H1 (cell line): ENCODE results near the gene PTPRE. TPM values are rescaled to one million over a fixed set of nuclear protein-coding genes. Genes with fewer than 3 reads are reported as not detected.

Experiments used
- CTCF ChIA-PET: fragments of 300-600 bp; sonication (Branson Sonifier 250); formaldehyde crosslinking; loops from one replicate; lab custom pipeline; 2021; ENCODE audit not compliant: partially characterized antibody; lab: Charles Lee
- POLR2A ChIA-PET: fragments of 300-600 bp; sonication (Branson Sonifier 250); formaldehyde crosslinking; loops from one replicate; lab custom pipeline; 2021; ENCODE audit warnings: inconsistent platforms; ENCODE audit not compliant: partially characterized antibody; lab: Charles Lee
- DNase-seq, 2 experiments: peaks; one replicate each; pipeline versions ENCODE4 v3.0.0 to v3.0.0-alpha.2; 2010 to 2022; ENCODE audit warnings: low spot score in 2 of 2, low read depth in 1 of 2, mixed read lengths in 1 of 2
- FAIRE-seq: peaks from 2 replicates; lab custom pipeline; 2011; peaks lifted over from hg19 to GRCh38; lab: Jason Lieb, UNC
- H2AFZ ChIP-seq: 2 replicates; pipeline ENCODE4 v1.8.1; 2012; ENCODE audit warnings: low read length, inconsistent platforms
- H2AK5ac ChIP-seq: 2 replicates; pipeline ENCODE4 v1.6.1; 2013; ENCODE audit warnings: low read depth, low read length
- H2BK120ac ChIP-seq: replicated peaks from 2 replicates; pipeline ENCODE3; 2013; ENCODE audit warnings: low read depth, low read length, inconsistent platforms
- H2BK12ac ChIP-seq: 2 replicates; pipeline ENCODE4 v1.6.1; 2013; ENCODE audit warnings: low read depth, low read length
- H2BK15ac ChIP-seq: 2 replicates; pipeline ENCODE4 v1.6.1; 2013; ENCODE audit warnings: low read length
- H2BK20ac ChIP-seq: 2 replicates; pipeline ENCODE4 v1.6.1; 2013; ENCODE audit warnings: low read length
- H2BK5ac ChIP-seq: 2 replicates; pipeline ENCODE4 v1.6.1; 2013; ENCODE audit warnings: low read depth, low read length
- H3K14ac ChIP-seq: 2 replicates; pipeline ENCODE4 v1.6.1; 2013; ENCODE audit warnings: inconsistent platforms; ENCODE audit not compliant: insufficient read length
- H3K18ac ChIP-seq: 2 replicates; pipeline ENCODE4 v1.6.1; 2013; ENCODE audit warnings: low read length; ENCODE audit errors: extremely low read depth
- H3K23ac ChIP-seq: 2 replicates; pipeline ENCODE4 v1.6.1; 2013; ENCODE audit warnings: inconsistent platforms; ENCODE audit not compliant: insufficient read length
- H3K23me2 ChIP-seq: 2 replicates; pipeline ENCODE4 v1.6.1; 2013; ENCODE audit warnings: low read depth, low read length
- H3K27ac ChIP-seq: 2 replicates; pipeline ENCODE4 v1.6.1; 2011; ENCODE audit warnings: low read depth, low read length, inconsistent platforms
- H3K27me3 ChIP-seq, 4 experiments: replicated peaks in 1 of 4; 1 replicate in 1 of 4; 2 replicates in 3 of 4; pipeline versions ENCODE4 v1.6.1 to v1.8.1; 2011 to 2013; ENCODE audit warnings: low read length in 3 of 4, mild to moderate bottlenecking in 3 of 4, inconsistent platforms in 2 of 4, mixed read lengths in 2 of 4, moderate library complexity in 1 of 4; ENCODE audit not compliant: control insufficient read depth in 3 of 4, insufficient read depth in 3 of 4; ENCODE audit errors: extremely low read depth in 1 of 4
- H3K36me3 ChIP-seq, 4 experiments: 2 replicates each; pipeline versions ENCODE4 v1.6.1 to v1.8.1; 2011 to 2013; ENCODE audit warnings: mild to moderate bottlenecking in 4 of 4, low read length in 3 of 4, moderate library complexity in 2 of 4, control low read depth in 1 of 4, inconsistent platforms in 1 of 4; ENCODE audit not compliant: insufficient read depth in 4 of 4, control insufficient read depth in 2 of 4
- H3K4ac ChIP-seq: replicated peaks from 2 replicates; pipeline ENCODE3; 2013; ENCODE audit warnings: low read length, low read depth, mixed read lengths, inconsistent platforms; ENCODE audit not compliant: insufficient read length
- H3K4me1 ChIP-seq, 4 experiments: replicated peaks in 1 of 4; 1 replicate in 1 of 4; 2 replicates in 3 of 4; pipeline versions ENCODE4 v1.6.1 to v1.8.1; 2011 to 2013; ENCODE audit warnings: low read length in 3 of 4, inconsistent platforms in 2 of 4, mixed read lengths in 1 of 4; ENCODE audit not compliant: insufficient read depth in 4 of 4, control insufficient read depth in 3 of 4
- H3K4me2 ChIP-seq, 2 experiments: 2 replicates each; pipeline versions ENCODE4 v1.6.1 to v1.8.1; 2011 to 2013; ENCODE audit warnings: low read depth in 2 of 2, low read length in 2 of 2, control low read depth in 1 of 2, inconsistent platforms in 1 of 2, mild to moderate bottlenecking in 1 of 2; ENCODE audit not compliant: insufficient read depth in 1 of 2
- H3K4me3 ChIP-seq, 4 experiments: fragments of 200-600, 300-600 bp in 1 of 4; sonication (generic), shearing (Covaris generic), sonication (Bioruptor Twin) in 1 of 4; 2 replicates each; pipeline versions ENCODE4 v1.5.1 to v1.8.1; 2011 to 2016; ENCODE audit warnings: low read length in 4 of 4, low read depth in 3 of 4, control low read depth in 2 of 4, inconsistent platforms in 2 of 4, mild to moderate bottlenecking in 2 of 4, mixed read lengths in 1 of 4, moderate library complexity in 1 of 4; ENCODE audit not compliant: insufficient read depth in 2 of 4; ENCODE audit errors: extremely low read depth in 1 of 4
- H3K56ac ChIP-seq: replicated peaks from 2 replicates; pipeline ENCODE3; 2013; ENCODE audit warnings: low read depth, mild to moderate bottlenecking, mixed read lengths, low read length, inconsistent platforms; ENCODE audit not compliant: insufficient read length
- H3K79me1 ChIP-seq: 2 replicates; pipeline ENCODE4 v1.6.1; 2013; ENCODE audit warnings: low read depth, low read length, control low read depth
- H3K79me2 ChIP-seq, 2 experiments: 2 replicates each; pipeline versions ENCODE4 v1.6.1 to v1.8.1; 2012 to 2013; ENCODE audit warnings: low read length in 2 of 2, mild to moderate bottlenecking in 2 of 2, inconsistent platforms in 1 of 2; ENCODE audit not compliant: insufficient read depth in 2 of 2, control insufficient read depth in 1 of 2
- H3K9ac ChIP-seq, 4 experiments: replicated peaks in 1 of 4; 1 replicate in 1 of 4; 2 replicates in 3 of 4; pipeline versions ENCODE4 v1.6.1 to v1.8.1; 2011 to 2013; ENCODE audit warnings: low read depth in 3 of 4, low read length in 3 of 4, control low read depth in 2 of 4, mild to moderate bottlenecking in 2 of 4, moderate library complexity in 2 of 4, inconsistent platforms in 1 of 4; ENCODE audit errors: extremely low read depth in 1 of 4
- H3K9me3 ChIP-seq, 2 experiments: 2 replicates each; pipeline versions ENCODE4 v1.6.1 to v1.8.1; 2012 to 2013; ENCODE audit warnings: mild to moderate bottlenecking in 2 of 2, moderate library complexity in 2 of 2, control low read depth in 1 of 2, inconsistent platforms in 1 of 2, low read depth in 1 of 2, low read length in 1 of 2, mixed read lengths in 1 of 2; ENCODE audit not compliant: insufficient read depth in 2 of 2
- H4K20me1 ChIP-seq, 2 experiments: replicated peaks in 1 of 2; 2 replicates each; pipeline versions ENCODE3 to v1.8.1; 2011 to 2013; ENCODE audit warnings: inconsistent platforms in 2 of 2, low read length in 2 of 2, mild to moderate bottlenecking in 1 of 2; ENCODE audit not compliant: insufficient read depth in 2 of 2, control insufficient read depth in 1 of 2
- H4K5ac ChIP-seq: 2 replicates; pipeline ENCODE4 v1.6.1; 2013; ENCODE audit warnings: low read length, low read depth, mixed read lengths, inconsistent platforms; ENCODE audit not compliant: insufficient read length
- H4K8ac ChIP-seq: 2 replicates; pipeline ENCODE4 v1.8.0; 2013; ENCODE audit warnings: mild to moderate bottlenecking, moderate library complexity, low read length, inconsistent platforms; ENCODE audit not compliant: insufficient read depth; ENCODE audit errors: extremely low read depth
- H4K91ac ChIP-seq: replicated peaks from 2 replicates; pipeline ENCODE3; 2013; ENCODE audit warnings: low read length, mixed read lengths, inconsistent platforms; ENCODE audit not compliant: insufficient read length
- KDM4A ChIP-seq: IDR thresholded peaks from one replicate; pipeline ENCODE4 v1.7.1; 2012; ENCODE audit warnings: low read depth, mild to moderate bottlenecking, moderate library complexity, low read length, inconsistent platforms; ENCODE audit not compliant: severe bottlenecking
- NANOG ChIP-seq: IDR thresholded peaks from 2 replicates; pipeline ENCODE4 v1.6.1; 2011; ENCODE audit warnings: low read length, low read depth, mild to moderate bottlenecking, inconsistent platforms; ENCODE audit not compliant: insufficient read depth, poor library complexity, severe bottlenecking
- RAD21 ChIP-seq, 2 experiments: IDR thresholded peaks in 1 of 2; conservative IDR thresholded peaks in 1 of 2; 2 replicates each; pipeline ENCODE4 v1.6.1; 2011; ENCODE audit warnings: low read depth in 2 of 2, low read length in 2 of 2, improper control_type of control experiment in 1 of 2, inconsistent platforms in 1 of 2, mild to moderate bottlenecking in 1 of 2, moderate library complexity in 1 of 2
- RBBP5 ChIP-seq: IDR thresholded peaks from 2 replicates; pipeline ENCODE4 v1.7.1; 2012; ENCODE audit warnings: low read depth, mild to moderate bottlenecking, inconsistent platforms, low read length, moderate library complexity, borderline replicate concordance
- WGBS, 2 experiments: shearing (Covaris generic) in 1 of 2; methylation state at CpG; one replicate each; pipeline versions ENCODE4 v1.1.6 to v1.1.7; 2013 to 2015; ENCODE audit warnings: low lambda C conversion rate in 2 of 2, mixed read lengths in 2 of 2, inconsistent platforms in 1 of 2, low coverage in 1 of 2, missing lambda C conversion rate in 1 of 2; ENCODE audit not compliant: insufficient replicate concordance in 2 of 2, insufficient coverage in 1 of 2, insufficient read length in 1 of 2; ENCODE audit errors: extremely low coverage in 1 of 2, missing lambda C conversion rate in 1 of 2; 5-methylcytosine and 5-hydroxymethylcytosine counted together
- polyA plus RNA-seq, 7 experiments: library from polyadenylated mRNA; depleted of rRNA in 3 of 7; stranded (reverse) in 5 of 7; unstranded in 2 of 7; fragments of >200 nt in 5 of 7; fragments of 200-250 nt in 2 of 7; gene quantifications; 1 replicate in 5 of 7; 2 replicates in 1 of 7; 4 replicates in 1 of 7; pipeline versions ENCODE4 v1.2.1 to v1.2.3, GENCODE V29; 2011 to 2013; ENCODE audit warnings: missing spikeins in 2 of 7, mixed read lengths in 2 of 7
- total RNA-seq: library from RNA; stranded (reverse); fragmentation: NEBNext Ultra II Directional; extraction: Animal tissue kit (Norgen Biotek cat#: 25700); gene quantifications from 2 replicates; pipeline ENCODE4 v1.2.1, GENCODE V29; 2021

Gene PTPRE
- total and polyA plus RNA-seq, 2 of the 8 experiments (the other 6 are each of a cell fraction or from before 2014, with no cell fraction given): 0.33 to 0.54 TPM

GRCh38 chr10:128067691-128068397, 160.9 kb downstream of the PTPRE start:
- Histone ChIP-seq H4K5ac (no peak overlapping the region), H3K9me3 (no peaks in the 10 kb centered on the region), H2BK12ac (no peak overlapping the region), H3K4me2 (no peak overlapping the region), H3K14ac (no peak overlapping the region), H3K27ac (no peak overlapping the region), H4K8ac (no peak overlapping the region), H4K91ac (no peak overlapping the region), H3K23ac (no peak overlapping the region), H3K4me1 (peaks cover 5 to 15% (median 8%) of the 10 kb centered on the region in 4 experiments; a peak in 5 of 7 replicates), H3K27me3 (0 out of 7 replicates have a peak, but pooled peaks cover 0 to 2% (median 0%) of the 10 kb centered on the region in 4 experiments), H2BK5ac (no peak overlapping the region; the same call in 1 of the 2 replicates), H3K9ac (no peak overlapping the region), H3K23me2 (peaks cover 9% of the 10 kb centered on the region; the same call in 1 of the 2 replicates), H3K79me1 (0 out of 2 replicates have a peak, but pooled peaks cover 2% of the 10 kb centered on the region), H3K4me3 (no peak overlapping the region), H3K18ac (no peak overlapping the region), H3K79me2 (no peaks in the 10 kb centered on the region), H3K4ac (no peak overlapping the region), H2BK120ac (no peak overlapping the region), H3K36me3 (no peaks in the 10 kb centered on the region), H2AFZ (no peak overlapping the region), H2AK5ac (no peak overlapping the region), H4K20me1 (peaks cover 0 to 7% of the 10 kb centered on the region in 2 experiments), H3K56ac (no peak overlapping the region), H2BK20ac (no peak overlapping the region), H2BK15ac (no peak overlapping the region)
- FAIRE-seq: no peak
- 89% methylated on average over 25 of the region's 25 CpGs; no CpG with 5 or more reads in 1 of the 2 experiments for WGBS, 2 experiments
- TF ChIP-seq NANOG (no peak), RAD21 (IDR thresholded peaks at IDR 0.05 in 1 of 2, conservative IDR thresholded peaks at IDR 0.05 in 1 of 2; ENCODE audit: low read depth in 2 of 2, low read length in 2 of 2) (no peak), KDM4A (no peak), RBBP5 (no peak)
- CTCF ChIA-PET: interaction anchor here (0.7 to 3.2 kb wide), 8 partner anchors 17 to 213 kb away, joined by 3 to 22 read pairs (median 4); partner anchors contain the start of gene PTPRE
- no peak for DNase-seq
- POLR2A ChIA-PET: no interaction called here
